G401.6 (cell line): ENCODE results near the gene VCX3B.
"Not testable (repeated sequence)": the region's sequence is repeated elsewhere in the genome, so short reads cannot be mapped to it uniquely, and the experiment has no call there.

ENCODE experiments used
- FAIRE-seq: peaks from 2 replicates; lab custom pipeline; 2012; peaks lifted over from hg19 to GRCh38; lab: Jason Lieb, UNC

VCX3B gene

GRCh38 chrX:8464530-8464929 lies at the start of gene VCX3B:
TSS of gene VCX3B (plus strand) at chrX:8464830. CDS start at chrX:8465451, 621 bp downstream.
- FAIRE-seq = not testable (repeated sequence)

GRCh38 chrX:8418301-8418700 lies 46.3 kb upstream of the VCX3B start:
- no peak for FAIRE-seq

GRCh38 chrX:8424912-8425311 lies 39.7 kb upstream of the VCX3B start:
- no peak for FAIRE-seq

GRCh38 chrX:8429692-8430249 lies 34.9 kb upstream of the VCX3B start:
- FAIRE-seq = no peak

GRCh38 chrX:8430444-8430843 lies 34.2 kb upstream of the VCX3B start:
- no peak for FAIRE-seq

GRCh38 chrX:8432396-8432795 lies 32.2 kb upstream of the VCX3B start:
- FAIRE-seq = no peak

- FAIRE-seq = no peak
These were observed 31.2 kb upstream of the VCX3B start for GRCh38 chrX:8433109-8434062.

- no peak for FAIRE-seq
These were observed 17.3 kb upstream of the VCX3B start for GRCh38 chrX:8447368-8447767.

- not testable (repeated sequence) for FAIRE-seq
These were observed 12.3 kb upstream of the VCX3B start for GRCh38 chrX:8452343-8452742.

- no peak for FAIRE-seq
These were observed 11.0 kb upstream of the VCX3B start for GRCh38 chrX:8453611-8454010.

- FAIRE-seq = no peak
These were observed 9.1 kb upstream of the VCX3B start for GRCh38 chrX:8455557-8455956.

GRCh38 chrX:8462488-8462887 lies 2.1 kb upstream of the VCX3B start:
- FAIRE-seq = no peak

GRCh38 chrX:8484360-8484949 lies 19.8 kb downstream of the VCX3B start:
- no peak for FAIRE-seq

- FAIRE-seq = not testable (repeated sequence)
These were observed 30.4 kb downstream of the VCX3B start for GRCh38 chrX:8495036-8495435.

GRCh38 chrX:8500203-8500602 lies 35.6 kb downstream of the VCX3B start:
- FAIRE-seq = no peak

GRCh38 chrX:8502101-8502500 lies 37.5 kb downstream of the VCX3B start:
- not testable (repeated sequence) for FAIRE-seq

GRCh38 chrX:8504451-8504850 lies 39.8 kb downstream of the VCX3B start:
- no peak for FAIRE-seq
